Measurements from ENCODE around the gene PRDM16. TPM values are rescaled to one million over a fixed set of nuclear protein-coding genes. Genes with fewer than 3 reads are reported as not detected.

Gene PRDM16
- total RNA-seq, 1 donor from 2014 or later, result 0.13 TPM

DNA sequence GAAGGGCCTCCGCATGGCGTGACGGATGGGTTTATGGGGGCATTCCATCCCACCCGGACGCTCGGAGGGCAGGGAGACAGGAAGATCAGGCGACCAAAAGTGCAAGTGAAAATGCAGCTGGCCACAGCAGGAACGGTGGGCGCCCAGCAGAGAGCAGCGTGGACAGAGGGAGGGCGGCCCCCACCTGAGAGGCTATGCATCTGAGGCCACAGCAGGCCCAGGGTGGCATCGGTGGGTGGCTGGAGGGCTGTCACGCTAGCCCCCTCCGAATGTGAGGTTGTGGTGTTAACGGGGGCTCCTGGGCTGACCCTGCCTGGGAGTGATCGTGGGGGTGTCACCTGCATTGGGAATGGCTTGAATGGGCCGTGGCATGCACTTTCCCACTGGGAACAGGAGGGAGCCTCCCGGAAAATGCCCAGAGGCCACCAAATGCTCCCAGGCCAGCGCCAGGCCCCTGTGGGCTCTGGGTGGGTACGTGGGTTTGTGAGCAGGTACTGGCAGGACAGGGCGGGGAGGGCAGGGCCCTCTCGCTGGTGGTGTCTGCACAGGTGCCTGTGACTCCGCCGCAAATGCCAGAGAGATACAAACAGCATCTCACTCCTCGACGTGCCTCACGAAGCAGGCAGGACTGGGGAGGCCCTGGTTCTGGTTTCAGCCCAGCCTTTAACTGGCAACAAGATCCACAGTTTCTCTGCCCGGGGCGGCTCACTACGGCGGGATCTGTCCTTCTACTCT is 172.8 kb downstream of the PRDM16 start:
- no peak for DNase-seq (ENCODE audit: low read depth, low spot score)

GRCh38 chr1:3242408-3243260 is 173.6 kb downstream of the PRDM16 start:
- no peak for DNase-seq (ENCODE audit: low read depth, low spot score)

DNA sequence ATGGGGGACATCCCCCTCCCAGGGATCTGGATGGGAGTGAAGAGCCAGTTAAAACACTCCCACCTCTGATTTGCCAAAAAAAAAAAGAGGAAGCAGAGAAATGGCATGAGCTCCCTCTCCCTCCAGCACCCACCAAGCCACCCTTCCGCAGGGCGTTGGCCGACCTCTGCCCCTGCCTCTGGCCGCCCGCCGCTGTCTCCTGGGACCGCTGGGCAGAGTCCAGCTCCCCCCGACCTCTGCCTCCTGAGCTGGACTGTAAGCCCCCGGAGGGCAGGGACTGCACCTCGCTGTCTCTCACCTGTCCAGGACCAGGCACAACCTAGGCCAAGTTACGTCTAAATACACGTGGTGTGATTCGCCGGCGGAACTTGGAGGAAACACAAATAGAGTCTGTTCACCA is 174.3 kb downstream of the PRDM16 start:
- DNase-seq (ENCODE audit: low read depth, low spot score), result no peak

GRCh38 chr1:3244025-3244926 is 175.3 kb downstream of the PRDM16 start:
- DNase-seq (ENCODE audit: low read depth, low spot score), result no peak

- DNase-seq (ENCODE audit: low read depth, low spot score), result no peak
Measured at GRCh38 chr1:3244927-3245315, 175.9 kb downstream of the PRDM16 start.

GRCh38 chr1:3245344-3245743 is 176.3 kb downstream of the PRDM16 start:
- no peak for DNase-seq (ENCODE audit: low read depth, low spot score)

- DNase-seq (ENCODE audit: low read depth, low spot score), result no peak
Measured at GRCh38 chr1:3245768-3246167, 176.8 kb downstream of the PRDM16 start.

GRCh38 chr1:3246251-3246650 is 177.2 kb downstream of the PRDM16 start:
- DNase-seq (ENCODE audit: low read depth, low spot score), result no peak

- DNase-seq (ENCODE audit: low read depth, low spot score), result no peak
Measured at GRCh38 chr1:3247521-3248121, 178.6 kb downstream of the PRDM16 start.

DNA sequence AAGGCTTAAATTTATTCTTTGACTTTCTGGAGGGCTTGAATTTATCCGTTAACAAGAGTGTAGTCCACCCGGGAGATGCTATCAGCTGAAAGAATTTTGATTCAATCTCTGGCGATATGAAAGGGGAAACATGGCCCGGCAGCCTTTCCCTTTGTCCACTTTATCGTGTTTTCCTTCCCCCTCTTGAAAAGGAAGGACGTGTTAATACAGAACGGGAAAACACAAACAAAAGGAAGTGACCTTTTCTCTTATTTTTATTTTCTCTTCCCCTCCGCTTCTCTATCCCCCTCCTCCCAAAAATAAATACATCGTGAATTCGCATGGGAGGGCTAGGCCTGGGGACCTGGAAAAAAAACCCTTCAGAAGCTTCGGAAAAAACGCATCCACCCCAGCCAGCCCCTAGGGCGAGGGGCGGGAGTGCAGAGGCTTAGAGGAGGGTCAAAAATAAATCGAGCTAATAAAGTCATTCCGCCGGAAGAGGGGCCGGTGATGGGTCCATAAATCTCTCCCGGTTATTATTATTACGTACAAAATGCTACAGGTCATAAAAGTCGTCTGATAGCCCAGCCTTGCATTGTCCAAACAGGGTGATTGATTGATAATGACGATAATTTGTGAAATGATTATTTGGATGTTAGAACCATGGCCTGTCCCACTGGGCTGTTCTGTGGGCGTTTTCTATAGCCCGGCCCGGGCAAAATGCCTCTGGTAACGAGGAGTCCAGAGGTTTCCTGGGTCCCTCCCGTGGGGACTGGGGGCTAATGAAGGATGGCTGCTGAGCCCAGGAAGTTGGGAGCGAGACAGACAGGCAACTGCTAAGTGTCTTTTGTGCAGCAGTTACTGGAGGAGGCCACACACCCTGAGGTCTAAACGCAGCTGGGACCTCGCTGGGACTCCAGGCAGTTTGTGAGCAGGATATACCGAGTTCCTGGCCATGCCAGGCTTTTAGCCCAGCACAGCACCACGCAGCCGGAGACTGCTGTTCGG is 179.4 kb downstream of the PRDM16 start:
- no peak for DNase-seq (ENCODE audit: low read depth, low spot score)

GRCh38 chr1:3249231-3249630 is 180.2 kb downstream of the PRDM16 start:
- DNase-seq (ENCODE audit: low read depth, low spot score), result no peak

DNA sequence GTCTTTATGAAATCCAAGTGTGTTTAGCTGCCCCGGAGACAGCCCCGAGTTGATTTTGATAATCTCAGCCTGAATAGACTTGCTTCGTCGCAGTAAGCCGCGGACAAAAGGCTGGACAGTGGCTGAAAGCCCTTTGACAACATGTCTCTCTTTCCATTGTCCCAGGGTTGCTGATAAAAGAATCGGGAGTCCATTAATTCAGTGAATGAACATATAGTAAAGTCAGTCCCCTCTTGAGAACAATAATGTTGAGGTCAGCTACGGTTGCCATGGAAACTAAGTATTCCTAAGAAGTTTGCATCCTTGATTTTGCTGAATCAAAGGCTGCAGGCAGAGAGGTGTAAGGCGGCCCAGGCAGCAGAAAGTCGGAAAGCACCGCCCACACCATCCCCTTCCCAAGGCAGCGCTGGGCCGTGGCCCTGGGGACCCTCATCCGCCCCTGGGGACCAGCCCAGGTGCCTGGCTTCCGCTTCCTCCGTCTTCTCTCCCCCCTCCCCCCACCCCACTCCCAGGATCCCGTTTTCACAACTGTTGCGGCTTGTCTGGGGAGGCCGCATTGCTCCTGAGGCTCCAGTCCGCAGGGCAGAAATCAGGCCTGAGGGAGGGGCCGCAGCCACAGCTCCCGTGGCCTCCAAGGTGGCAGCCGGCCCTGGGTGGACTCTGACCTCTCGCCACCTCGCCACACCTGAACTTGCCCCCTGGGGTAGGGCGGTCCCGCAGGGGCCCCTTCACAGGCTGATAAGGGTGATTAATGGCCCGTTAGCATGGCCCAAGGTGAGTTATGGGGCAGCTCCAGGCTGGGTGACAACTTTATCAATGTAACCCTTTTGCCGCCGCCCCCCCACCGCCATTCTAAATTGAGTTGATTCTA is 180.9 kb downstream of the PRDM16 start:
- DNase-seq (ENCODE audit: low read depth, low spot score), result no peak

GRCh38 chr1:3250624-3251023 is 181.6 kb downstream of the PRDM16 start:
- DNase-seq (ENCODE audit: low read depth, low spot score), result no peak

DNA sequence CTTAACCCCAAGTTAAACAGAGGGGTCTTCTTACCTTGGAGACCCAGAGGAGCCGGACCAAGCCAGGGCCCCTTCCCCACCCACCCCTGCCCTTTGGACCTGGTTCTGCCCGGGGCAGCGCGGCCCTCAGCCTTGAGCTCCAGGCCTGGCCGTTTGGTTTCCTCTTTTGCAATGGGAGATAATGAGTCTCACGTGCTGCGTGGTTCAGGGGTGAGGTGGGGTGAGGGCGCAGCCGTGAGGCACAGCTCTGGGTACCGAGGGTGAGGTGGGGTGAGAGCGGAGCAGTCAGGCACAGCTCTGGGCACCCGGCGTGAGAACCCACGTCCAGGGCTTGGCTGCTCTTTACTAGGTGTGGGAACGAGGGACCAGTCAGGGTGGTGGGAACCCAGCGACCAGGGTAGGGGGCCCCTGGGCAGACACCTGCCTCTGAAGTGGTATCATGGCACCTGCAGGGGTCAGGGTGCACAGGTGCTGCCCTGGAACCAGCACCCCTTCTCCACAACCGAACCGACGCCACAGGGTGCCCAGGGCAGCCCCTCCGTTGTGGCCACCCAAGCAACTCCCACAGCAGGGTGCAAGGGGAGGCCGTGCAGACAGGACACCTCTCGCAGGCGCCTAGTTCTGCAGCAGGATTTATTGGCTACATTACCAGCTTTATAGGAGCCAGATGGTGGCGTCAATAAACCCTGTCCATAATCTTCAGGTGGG is 182.2 kb downstream of the PRDM16 start:
- DNase-seq (ENCODE audit: low read depth, low spot score), result no peak

GRCh38 chr1:3251807-3252428 is 182.9 kb downstream of the PRDM16 start:
- no peak for DNase-seq (ENCODE audit: low read depth, low spot score)

DNA sequence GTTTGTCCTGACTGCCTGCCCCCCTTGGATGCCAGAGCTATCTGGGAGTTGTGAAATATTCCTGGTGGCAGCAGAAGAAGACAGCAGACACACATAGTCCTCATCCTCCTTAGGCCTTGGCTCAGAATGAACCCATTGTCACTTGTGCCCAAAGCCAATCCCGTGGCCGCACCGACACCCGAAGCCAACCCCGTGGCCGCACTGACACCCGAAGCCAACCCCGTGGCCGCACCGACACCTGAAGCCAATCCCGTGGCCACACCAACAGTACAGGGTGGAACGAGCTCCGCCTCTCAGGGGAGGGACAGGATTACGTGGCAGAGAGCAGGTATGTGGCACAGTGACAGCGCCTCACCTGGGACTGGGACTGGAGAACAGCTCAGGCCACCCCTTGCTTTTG is 186.7 kb downstream of the PRDM16 start:
- DNase-seq (ENCODE audit: low read depth, low spot score), result no peak

DNA sequence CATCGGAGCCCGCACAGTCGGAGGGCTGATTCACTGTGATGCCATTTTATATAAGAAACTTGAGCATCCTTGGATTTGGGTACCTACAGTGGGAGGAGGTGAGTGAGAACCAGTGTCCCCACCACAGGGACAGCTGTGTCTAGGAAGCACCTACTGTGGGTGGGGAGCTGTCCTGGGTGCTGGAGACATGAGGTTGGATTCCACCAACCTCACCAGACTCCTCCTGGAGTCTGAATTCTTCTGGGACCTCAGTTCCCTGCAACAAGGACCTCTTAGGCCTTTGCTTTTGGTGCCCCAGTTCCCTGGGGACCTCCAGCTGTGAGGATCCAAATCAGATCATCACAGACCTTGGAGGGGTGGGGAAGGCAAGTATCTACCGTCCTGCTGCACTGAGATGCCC is 188.8 kb downstream of the PRDM16 start:
- DNase-seq (ENCODE audit: low read depth, low spot score), result no peak

- DNase-seq (ENCODE audit: low read depth, low spot score), result no peak
Measured at GRCh38 chr1:3258386-3259003, 189.5 kb downstream of the PRDM16 start.
